Chondrocyte (in vitro differentiated cells): ENCODE results near the gene CEP128. TPM values are rescaled to one million over a fixed set of nuclear protein-coding genes. Genes with fewer than 3 reads are reported as not detected.

Experiments
- DNase-seq: peaks from one replicate; pipeline ENCODE4 v3.0.0; 2021; ENCODE audit warnings: mixed read lengths, low spot score
- H3K27ac Mint-ChIP-seq: one replicate; pipeline ENCODE4 v1.8.0; 2021; ENCODE audit warnings: mild to moderate bottlenecking, moderate library complexity, mixed read lengths; ENCODE audit not compliant: unreplicated experiment
- H3K27me3 Mint-ChIP-seq: 2 replicates; pipeline ENCODE4 v1.8.0; 2021; ENCODE audit warnings: low read depth, mixed read lengths
- H3K36me3 Mint-ChIP-seq: 2 replicates; pipeline ENCODE4 v1.8.0; 2021; ENCODE audit warnings: low read depth, mixed read lengths
- H3K4me1 Mint-ChIP-seq: 2 replicates; pipeline ENCODE4 v1.8.0; 2021; ENCODE audit warnings: low read depth, mild to moderate bottlenecking, mixed read lengths
- H3K4me3 Mint-ChIP-seq: one replicate; pipeline ENCODE4 v1.8.0; 2021; ENCODE audit warnings: mild to moderate bottlenecking, moderate library complexity, mixed read lengths; ENCODE audit not compliant: unreplicated experiment
- H3K9me3 Mint-ChIP-seq: 2 replicates; pipeline ENCODE4 v1.8.0; 2021; ENCODE audit warnings: low read depth, mixed read lengths
- total RNA-seq: library from RNA; stranded (reverse); gene quantifications from 3 replicates; pipeline ENCODE4 v1.2.1, GENCODE V29; 2021
- TF ChIP-seq, protein P1 (sequence below): fragments of 200-600 bp; sonication (generic); IDR thresholded peaks from 2 replicates; pipeline ENCODE4 v1.5.0; 2021; ENCODE audit warnings: antibody characterized with exemption, mild to moderate bottlenecking, moderate library complexity

Gene CEP128
- total RNA-seq, 1 donor from 2014 or later, result 3.5 TPM

DNA sequence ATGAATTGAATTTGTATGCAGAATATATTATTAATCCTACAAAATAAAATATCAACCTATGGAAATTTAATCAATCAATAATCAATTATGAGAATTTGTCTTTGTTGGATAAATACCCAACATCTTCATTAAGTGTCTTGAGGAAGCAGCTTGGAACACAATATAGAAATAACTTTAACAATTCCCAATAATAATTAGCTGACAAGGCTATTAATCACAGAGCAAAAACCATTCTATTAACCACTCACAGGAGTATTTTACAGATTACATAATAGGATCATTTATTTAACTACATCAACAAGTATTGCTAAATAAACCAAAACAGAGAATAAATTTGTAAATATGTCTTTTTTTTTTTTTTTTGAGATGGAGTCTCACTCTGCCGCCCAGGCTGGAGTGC is 190.3 kb downstream of the CEP128 start:
- no peak overlapping the region for H3K27ac Mint-ChIP-seq
- H3K36me3 Mint-ChIP-seq, result no peaks in the 10 kb centered on the region
- DNase-seq, result no peak
- no peaks in the 10 kb centered on the region for H3K9me3 Mint-ChIP-seq
- no peaks in the 10 kb centered on the region for H3K27me3 Mint-ChIP-seq
- no peaks in the 10 kb centered on the region for H3K4me1 Mint-ChIP-seq
- no peak overlapping the region for H3K4me3 Mint-ChIP-seq
- TF ChIP-seq, protein P1, sequence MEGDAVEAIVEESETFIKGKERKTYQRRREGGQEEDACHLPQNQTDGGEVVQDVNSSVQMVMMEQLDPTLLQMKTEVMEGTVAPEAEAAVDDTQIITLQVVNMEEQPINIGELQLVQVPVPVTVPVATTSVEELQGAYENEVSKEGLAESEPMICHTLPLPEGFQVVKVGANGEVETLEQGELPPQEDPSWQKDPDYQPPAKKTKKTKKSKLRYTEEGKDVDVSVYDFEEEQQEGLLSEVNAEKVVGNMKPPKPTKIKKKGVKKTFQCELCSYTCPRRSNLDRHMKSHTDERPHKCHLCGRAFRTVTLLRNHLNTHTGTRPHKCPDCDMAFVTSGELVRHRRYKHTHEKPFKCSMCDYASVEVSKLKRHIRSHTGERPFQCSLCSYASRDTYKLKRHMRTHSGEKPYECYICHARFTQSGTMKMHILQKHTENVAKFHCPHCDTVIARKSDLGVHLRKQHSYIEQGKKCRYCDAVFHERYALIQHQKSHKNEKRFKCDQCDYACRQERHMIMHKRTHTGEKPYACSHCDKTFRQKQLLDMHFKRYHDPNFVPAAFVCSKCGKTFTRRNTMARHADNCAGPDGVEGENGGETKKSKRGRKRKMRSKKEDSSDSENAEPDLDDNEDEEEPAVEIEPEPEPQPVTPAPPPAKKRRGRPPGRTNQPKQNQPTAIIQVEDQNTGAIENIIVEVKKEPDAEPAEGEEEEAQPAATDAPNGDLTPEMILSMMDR, result no peak

DNA sequence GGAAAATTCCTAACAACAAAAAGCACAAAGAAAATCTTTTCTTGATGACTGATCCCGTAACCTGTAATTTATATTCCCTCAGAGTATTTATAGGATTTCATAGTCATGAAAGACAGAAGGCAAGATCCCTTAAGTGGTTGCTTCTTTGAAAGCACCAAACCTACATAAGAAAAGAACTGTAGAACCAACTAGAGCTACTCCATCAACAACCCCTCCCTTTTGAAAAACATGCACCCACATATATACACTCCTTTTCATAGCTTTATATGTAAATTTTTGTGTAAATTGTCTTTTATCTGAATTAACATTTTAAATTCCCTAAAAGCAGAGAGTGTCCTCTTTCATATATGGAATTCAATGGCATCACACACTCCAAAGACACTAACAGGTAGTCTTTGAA is 215.3 kb downstream of the CEP128 start:
- H3K4me3 Mint-ChIP-seq, result no peak overlapping the region
- H3K27ac Mint-ChIP-seq, result no peak overlapping the region
- H3K27me3 Mint-ChIP-seq, result no peaks in the 10 kb centered on the region
- no peak for DNase-seq
- H3K36me3 Mint-ChIP-seq, result no peaks in the 10 kb centered on the region
- no peaks in the 10 kb centered on the region for H3K9me3 Mint-ChIP-seq
- H3K4me1 Mint-ChIP-seq, result no peaks in the 10 kb centered on the region
- TF ChIP-seq, protein P1, result no peak

- Mint-ChIP-seq H3K4me1 (no peaks in the 10 kb centered on the region), H3K36me3 (no peaks in the 10 kb centered on the region), H3K27ac (no peak overlapping the region), H3K27me3 (no peaks in the 10 kb centered on the region), H3K9me3 (no peaks in the 10 kb centered on the region), H3K4me3 (no peak overlapping the region)
- no peak for DNase-seq
- TF ChIP-seq, protein P1, result no peak
Measured at GRCh38 chr14:80718940-80719339, 222.6 kb downstream of the CEP128 start.

DNA sequence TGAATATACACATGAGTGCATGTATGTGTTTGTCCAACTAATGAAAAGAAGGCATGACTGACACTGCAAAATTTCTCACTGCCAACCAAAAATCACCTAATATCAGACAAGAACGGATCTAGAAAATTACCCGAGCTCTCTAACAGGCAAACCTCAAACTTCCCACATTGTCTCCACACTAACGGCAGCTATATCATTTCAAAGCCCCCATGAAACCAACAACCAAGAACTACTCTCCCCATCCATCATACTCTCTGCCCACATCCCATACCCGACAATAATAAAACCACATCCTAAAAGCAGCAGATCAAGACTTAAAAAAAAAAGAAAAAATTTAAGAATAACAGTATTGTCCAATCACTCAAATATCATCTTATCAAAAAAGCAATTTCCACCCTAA is 227.1 kb downstream of the CEP128 start:
- Mint-ChIP-seq H3K27me3 (no peaks in the 10 kb centered on the region), H3K9me3 (peaks cover 2% of the 10 kb centered on the region), H3K36me3 (no peaks in the 10 kb centered on the region), H3K27ac (no peak overlapping the region), H3K4me3 (no peak overlapping the region), H3K4me1 (no peaks in the 10 kb centered on the region)
- DNase-seq, result no peak
- TF ChIP-seq, protein P1, result no peak

DNA sequence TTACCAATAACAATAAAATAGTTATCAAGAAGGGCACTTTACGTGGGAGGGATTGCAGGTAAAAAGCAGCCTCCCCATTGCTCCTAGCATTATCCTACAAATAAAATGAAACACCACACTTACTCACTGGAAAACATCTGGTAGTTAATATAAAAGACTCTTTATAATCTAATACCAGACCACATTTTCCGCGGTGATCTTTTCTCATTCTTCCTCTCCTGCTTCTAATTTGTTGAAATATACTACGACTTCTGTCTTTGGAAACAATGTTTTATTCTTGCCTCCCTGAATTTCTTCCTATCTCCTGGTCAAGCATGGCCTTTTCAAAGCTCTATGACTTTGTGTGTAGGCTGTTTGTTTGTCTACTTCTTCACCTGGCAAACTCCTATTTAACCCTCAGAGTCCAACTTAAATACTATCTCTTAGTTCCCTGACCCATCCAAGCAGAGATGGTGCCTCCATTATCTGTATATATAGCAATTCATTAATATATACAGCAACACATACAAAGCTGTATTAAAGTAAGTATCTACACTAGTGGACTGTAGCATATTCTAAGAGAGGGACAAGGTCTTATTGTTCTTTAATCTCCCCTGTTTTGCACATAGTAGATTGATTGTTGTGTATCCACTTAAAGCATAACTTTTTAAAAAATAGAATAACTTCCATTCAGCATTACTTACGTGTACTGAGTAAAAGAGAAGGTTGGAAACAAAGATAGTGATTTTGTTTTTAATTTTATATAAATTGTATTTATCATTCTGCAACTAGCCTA is 228.3 kb downstream of the CEP128 start:
- H3K4me1 Mint-ChIP-seq, result no peaks in the 10 kb centered on the region
- DNase-seq, result no peak
- H3K4me3 Mint-ChIP-seq, result no peak overlapping the region
- TF ChIP-seq, protein P1, result no peak
- H3K9me3 Mint-ChIP-seq, result peaks cover 2% of the 10 kb centered on the region
- no peaks in the 10 kb centered on the region for H3K27me3 Mint-ChIP-seq
- no peaks in the 10 kb centered on the region for H3K36me3 Mint-ChIP-seq
- H3K27ac Mint-ChIP-seq, result no peak overlapping the region
